ENCODE results near the gene MEF2D.

MEF2D gene

GRCh38 chr1:156506450-156506849 lies 5.9 kb upstream of the MEF2D start:
- FAIRE-seq (no peak), DNase-seq (ENCODE audit: insufficient read length) (no peak)
- TF ChIP-seq POLR2A (IDR thresholded peaks at IDR 0.05; ENCODE audit: low read depth, low read length) (no peak), POLR2AphosphoS5 (IDR thresholded peaks at IDR 0.05; ENCODE audit: low read depth, low read length) (no peak), TAF1 (IDR thresholded peaks at IDR 0.05; ENCODE audit: borderline replicate concordance, low read depth, low read length) (no peak)

GRCh38 chr1:156505679-156506298 lies 5.2 kb upstream of the MEF2D start:
- FAIRE-seq, result peak; percentile 27
- TF ChIP-seq POLR2A (IDR thresholded peaks at IDR 0.05; ENCODE audit: low read depth, low read length), result no peak
- TF ChIP-seq TAF1 (IDR thresholded peaks at IDR 0.05; ENCODE audit: borderline replicate concordance, low read depth, low read length), result no peak
- TF ChIP-seq POLR2AphosphoS5 (IDR thresholded peaks at IDR 0.05; ENCODE audit: low read depth, low read length), result no peak
- no peak for DNase-seq (ENCODE audit: insufficient read length)

- TF ChIP-seq POLR2AphosphoS5 (IDR thresholded peaks at IDR 0.05; ENCODE audit: low read depth, low read length) (no peak), TAF1 (IDR thresholded peaks at IDR 0.05; ENCODE audit: borderline replicate concordance, low read depth, low read length) (no peak), POLR2A (IDR thresholded peaks at IDR 0.05; ENCODE audit: low read depth, low read length) (no peak; the same call in 1 of the 2 replicates)
- DNase-seq (ENCODE audit: insufficient read length), result peak; percentile 81
- FAIRE-seq, result peak; percentile 89
Measured at GRCh38 chr1:156504821-156505678, 4.5 kb upstream of the MEF2D start.

GRCh38 chr1:156504438-156504813 lies 3.9 kb upstream of the MEF2D start:
- FAIRE-seq, result no peak
- DNase-seq (ENCODE audit: insufficient read length), result no peak
- TF ChIP-seq TAF1 (IDR thresholded peaks at IDR 0.05; ENCODE audit: borderline replicate concordance, low read depth, low read length) (no peak), POLR2A (IDR thresholded peaks at IDR 0.05; ENCODE audit: low read depth, low read length) (no peak), POLR2AphosphoS5 (IDR thresholded peaks at IDR 0.05; ENCODE audit: low read depth, low read length) (no peak)

GRCh38 chr1:156503698-156504437 lies 3.3 kb upstream of the MEF2D start:
- DNase-seq (ENCODE audit: insufficient read length), result no peak
- no peak for TF ChIP-seq POLR2AphosphoS5 (IDR thresholded peaks at IDR 0.05; ENCODE audit: low read depth, low read length)
- no peak for TF ChIP-seq TAF1 (IDR thresholded peaks at IDR 0.05; ENCODE audit: borderline replicate concordance, low read depth, low read length)
- TF ChIP-seq POLR2A (IDR thresholded peaks at IDR 0.05; ENCODE audit: low read depth, low read length), result no peak
- FAIRE-seq, result no peak

- no peak for FAIRE-seq
- TF ChIP-seq POLR2AphosphoS5 (IDR thresholded peaks at IDR 0.05; ENCODE audit: low read depth, low read length) (no peak), TAF1 (IDR thresholded peaks at IDR 0.05; ENCODE audit: borderline replicate concordance, low read depth, low read length) (no peak), POLR2A (IDR thresholded peaks at IDR 0.05; ENCODE audit: low read depth, low read length) (no peak)
- DNase-seq (ENCODE audit: insufficient read length), result no peak
Measured at GRCh38 chr1:156502894-156503697, 2.5 kb upstream of the MEF2D start.

GRCh38 chr1:156502391-156502893 lies 1.9 kb upstream of the MEF2D start:
- no peak for FAIRE-seq
- no peak for DNase-seq (ENCODE audit: insufficient read length)
- no peak for TF ChIP-seq POLR2A (IDR thresholded peaks at IDR 0.05; ENCODE audit: low read depth, low read length)
- no peak for TF ChIP-seq TAF1 (IDR thresholded peaks at IDR 0.05; ENCODE audit: borderline replicate concordance, low read depth, low read length)
- TF ChIP-seq POLR2AphosphoS5 (IDR thresholded peaks at IDR 0.05; ENCODE audit: low read depth, low read length), result no peak

- peak; percentile 91 for DNase-seq (ENCODE audit: insufficient read length)
- peak; percentile 78 for TF ChIP-seq POLR2A (IDR thresholded peaks at IDR 0.05; ENCODE audit: low read depth, low read length)
- TF ChIP-seq POLR2AphosphoS5 (IDR thresholded peaks at IDR 0.05; ENCODE audit: low read depth, low read length), result peak; percentile 69; the same call in 1 of the 2 replicates
- peak; percentile 4 for TF ChIP-seq TAF1 (IDR thresholded peaks at IDR 0.05; ENCODE audit: borderline replicate concordance, low read depth, low read length)
- FAIRE-seq, result peak; percentile 75
Measured at GRCh38 chr1:156500793-156501506, 375 bp upstream of the MEF2D start.

GRCh38 chr1:156499842-156500542 lies 583 bp downstream of the MEF2D start:
- no peak for DNase-seq (ENCODE audit: insufficient read length)
- TF ChIP-seq POLR2A (IDR thresholded peaks at IDR 0.05; ENCODE audit: low read depth, low read length), result no peak
- no peak for TF ChIP-seq POLR2AphosphoS5 (IDR thresholded peaks at IDR 0.05; ENCODE audit: low read depth, low read length)
- TF ChIP-seq TAF1 (IDR thresholded peaks at IDR 0.05; ENCODE audit: borderline replicate concordance, low read depth, low read length), result no peak
- FAIRE-seq, result no peak

Data from GM12892 (cell line).